H1 (cell line): ENCODE data around the gene MICU2. TPM values are rescaled to one million over a fixed set of nuclear protein-coding genes. Genes with fewer than 3 reads are reported as not detected.

ENCODE experiments used
- CTCF ChIA-PET: fragments of 300-600 bp; sonication (Branson Sonifier 250); formaldehyde crosslinking; loops from one replicate; lab custom pipeline; 2021; ENCODE audit not compliant: partially characterized antibody; lab: Charles Lee
- POLR2A ChIA-PET: fragments of 300-600 bp; sonication (Branson Sonifier 250); formaldehyde crosslinking; loops from one replicate; lab custom pipeline; 2021; ENCODE audit warnings: inconsistent platforms; ENCODE audit not compliant: partially characterized antibody; lab: Charles Lee
- DNase-seq, 2 experiments: peaks; one replicate each; pipeline versions ENCODE4 v3.0.0 to v3.0.0-alpha.2; 2010 to 2022; ENCODE audit warnings: low spot score in 2 of 2, low read depth in 1 of 2, mixed read lengths in 1 of 2
- FAIRE-seq: peaks from 2 replicates; lab custom pipeline; 2011; peaks lifted over from hg19 to GRCh38; lab: Jason Lieb, UNC
- H2AFZ ChIP-seq: 2 replicates; pipeline ENCODE4 v1.8.1; 2012; ENCODE audit warnings: low read length, inconsistent platforms
- H2AK5ac ChIP-seq: 2 replicates; pipeline ENCODE4 v1.6.1; 2013; ENCODE audit warnings: low read depth, low read length
- H2BK120ac ChIP-seq: replicated peaks from 2 replicates; pipeline ENCODE3; 2013; ENCODE audit warnings: low read depth, low read length, inconsistent platforms
- H2BK12ac ChIP-seq: 2 replicates; pipeline ENCODE4 v1.6.1; 2013; ENCODE audit warnings: low read depth, low read length
- H2BK15ac ChIP-seq: 2 replicates; pipeline ENCODE4 v1.6.1; 2013; ENCODE audit warnings: low read length
- H2BK20ac ChIP-seq: 2 replicates; pipeline ENCODE4 v1.6.1; 2013; ENCODE audit warnings: low read length
- H2BK5ac ChIP-seq: 2 replicates; pipeline ENCODE4 v1.6.1; 2013; ENCODE audit warnings: low read depth, low read length
- H3K14ac ChIP-seq: 2 replicates; pipeline ENCODE4 v1.6.1; 2013; ENCODE audit warnings: inconsistent platforms; ENCODE audit not compliant: insufficient read length
- H3K18ac ChIP-seq: 2 replicates; pipeline ENCODE4 v1.6.1; 2013; ENCODE audit warnings: low read length; ENCODE audit errors: extremely low read depth
- H3K23ac ChIP-seq: 2 replicates; pipeline ENCODE4 v1.6.1; 2013; ENCODE audit warnings: inconsistent platforms; ENCODE audit not compliant: insufficient read length
- H3K23me2 ChIP-seq: 2 replicates; pipeline ENCODE4 v1.6.1; 2013; ENCODE audit warnings: low read depth, low read length
- H3K27ac ChIP-seq: 2 replicates; pipeline ENCODE4 v1.6.1; 2011; ENCODE audit warnings: low read depth, low read length, inconsistent platforms
- H3K27me3 ChIP-seq, 4 experiments: replicated peaks in 1 of 4; 1 replicate in 1 of 4; 2 replicates in 3 of 4; pipeline versions ENCODE4 v1.6.1 to v1.8.1; 2011 to 2013; ENCODE audit warnings: low read length in 3 of 4, mild to moderate bottlenecking in 3 of 4, inconsistent platforms in 2 of 4, mixed read lengths in 2 of 4, moderate library complexity in 1 of 4; ENCODE audit not compliant: control insufficient read depth in 3 of 4, insufficient read depth in 3 of 4; ENCODE audit errors: extremely low read depth in 1 of 4
- H3K36me3 ChIP-seq, 4 experiments: 2 replicates each; pipeline versions ENCODE4 v1.6.1 to v1.8.1; 2011 to 2013; ENCODE audit warnings: mild to moderate bottlenecking in 4 of 4, low read length in 3 of 4, moderate library complexity in 2 of 4, control low read depth in 1 of 4, inconsistent platforms in 1 of 4; ENCODE audit not compliant: insufficient read depth in 4 of 4, control insufficient read depth in 2 of 4
- H3K4ac ChIP-seq: replicated peaks from 2 replicates; pipeline ENCODE3; 2013; ENCODE audit warnings: low read length, low read depth, mixed read lengths, inconsistent platforms; ENCODE audit not compliant: insufficient read length
- H3K4me1 ChIP-seq, 4 experiments: replicated peaks in 1 of 4; 1 replicate in 1 of 4; 2 replicates in 3 of 4; pipeline versions ENCODE4 v1.6.1 to v1.8.1; 2011 to 2013; ENCODE audit warnings: low read length in 3 of 4, inconsistent platforms in 2 of 4, mixed read lengths in 1 of 4; ENCODE audit not compliant: insufficient read depth in 4 of 4, control insufficient read depth in 3 of 4
- H3K4me2 ChIP-seq, 2 experiments: 2 replicates each; pipeline versions ENCODE4 v1.6.1 to v1.8.1; 2011 to 2013; ENCODE audit warnings: low read depth in 2 of 2, low read length in 2 of 2, control low read depth in 1 of 2, inconsistent platforms in 1 of 2, mild to moderate bottlenecking in 1 of 2; ENCODE audit not compliant: insufficient read depth in 1 of 2
- H3K4me3 ChIP-seq, 4 experiments: fragments of 200-600, 300-600 bp in 1 of 4; sonication (generic), shearing (Covaris generic), sonication (Bioruptor Twin) in 1 of 4; 2 replicates each; pipeline versions ENCODE4 v1.5.1 to v1.8.1; 2011 to 2016; ENCODE audit warnings: low read length in 4 of 4, low read depth in 3 of 4, control low read depth in 2 of 4, inconsistent platforms in 2 of 4, mild to moderate bottlenecking in 2 of 4, mixed read lengths in 1 of 4, moderate library complexity in 1 of 4; ENCODE audit not compliant: insufficient read depth in 2 of 4; ENCODE audit errors: extremely low read depth in 1 of 4
- H3K56ac ChIP-seq: replicated peaks from 2 replicates; pipeline ENCODE3; 2013; ENCODE audit warnings: low read depth, mild to moderate bottlenecking, mixed read lengths, low read length, inconsistent platforms; ENCODE audit not compliant: insufficient read length
- H3K79me1 ChIP-seq: 2 replicates; pipeline ENCODE4 v1.6.1; 2013; ENCODE audit warnings: low read depth, low read length, control low read depth
- H3K79me2 ChIP-seq, 2 experiments: 2 replicates each; pipeline versions ENCODE4 v1.6.1 to v1.8.1; 2012 to 2013; ENCODE audit warnings: low read length in 2 of 2, mild to moderate bottlenecking in 2 of 2, inconsistent platforms in 1 of 2; ENCODE audit not compliant: insufficient read depth in 2 of 2, control insufficient read depth in 1 of 2
- H3K9ac ChIP-seq, 4 experiments: replicated peaks in 1 of 4; 1 replicate in 1 of 4; 2 replicates in 3 of 4; pipeline versions ENCODE4 v1.6.1 to v1.8.1; 2011 to 2013; ENCODE audit warnings: low read depth in 3 of 4, low read length in 3 of 4, control low read depth in 2 of 4, mild to moderate bottlenecking in 2 of 4, moderate library complexity in 2 of 4, inconsistent platforms in 1 of 4; ENCODE audit errors: extremely low read depth in 1 of 4
- H3K9me3 ChIP-seq, 2 experiments: 2 replicates each; pipeline versions ENCODE4 v1.6.1 to v1.8.1; 2012 to 2013; ENCODE audit warnings: mild to moderate bottlenecking in 2 of 2, moderate library complexity in 2 of 2, control low read depth in 1 of 2, inconsistent platforms in 1 of 2, low read depth in 1 of 2, low read length in 1 of 2, mixed read lengths in 1 of 2; ENCODE audit not compliant: insufficient read depth in 2 of 2
- H4K20me1 ChIP-seq, 2 experiments: replicated peaks in 1 of 2; 2 replicates each; pipeline versions ENCODE3 to v1.8.1; 2011 to 2013; ENCODE audit warnings: inconsistent platforms in 2 of 2, low read length in 2 of 2, mild to moderate bottlenecking in 1 of 2; ENCODE audit not compliant: insufficient read depth in 2 of 2, control insufficient read depth in 1 of 2
- H4K5ac ChIP-seq: 2 replicates; pipeline ENCODE4 v1.6.1; 2013; ENCODE audit warnings: low read length, low read depth, mixed read lengths, inconsistent platforms; ENCODE audit not compliant: insufficient read length
- H4K8ac ChIP-seq: 2 replicates; pipeline ENCODE4 v1.8.0; 2013; ENCODE audit warnings: mild to moderate bottlenecking, moderate library complexity, low read length, inconsistent platforms; ENCODE audit not compliant: insufficient read depth; ENCODE audit errors: extremely low read depth
- H4K91ac ChIP-seq: replicated peaks from 2 replicates; pipeline ENCODE3; 2013; ENCODE audit warnings: low read length, mixed read lengths, inconsistent platforms; ENCODE audit not compliant: insufficient read length
- ASH2L ChIP-seq: fragments of 200-600, 300-600 bp; sonication (generic); IDR thresholded peaks from one replicate; pipeline ENCODE4 v1.7.1; 2017; ENCODE audit warnings: low read length
- BACH1 ChIP-seq: IDR thresholded peaks from 2 replicates; pipeline ENCODE4 v1.6.1; 2012; ENCODE audit warnings: low read length, improper control_type of control experiment
- CBX8 ChIP-seq: fragments of 300-800, 300-1000 bp; sonication (generic); IDR thresholded peaks from 2 replicates; pipeline ENCODE4 v1.7.1; 2016; ENCODE audit warnings: low read depth, low read length, borderline replicate concordance
- CHD2 ChIP-seq: IDR thresholded peaks from 2 replicates; pipeline ENCODE4 v1.6.1; 2012; ENCODE audit warnings: low read length, improper control_type of control experiment
- CTBP2 ChIP-seq: IDR thresholded peaks from 2 replicates; pipeline ENCODE4 v1.7.0; 2011; ENCODE audit warnings: borderline replicate concordance, mild to moderate bottlenecking, moderate library complexity, mixed read lengths, low read length; ENCODE audit not compliant: insufficient read depth, insufficient read length
- E2F6 ChIP-seq: IDR thresholded peaks from 2 replicates; pipeline ENCODE4 v1.6.1; 2012; ENCODE audit warnings: inconsistent platforms
- HDAC2 ChIP-seq, 2 experiments: fragments of 300-600 bp in 1 of 2; sonication (generic) in 1 of 2; IDR thresholded peaks; 2 replicates each; pipeline ENCODE4 v1.6.1; 2011 to 2012; ENCODE audit warnings: low read depth in 2 of 2, low read length in 2 of 2, mild to moderate bottlenecking in 2 of 2, moderate library complexity in 2 of 2, borderline replicate concordance in 1 of 2, inconsistent platforms in 1 of 2
- KDM1A ChIP-seq: fragments of 200-600, 300-600 bp; sonication (generic); IDR thresholded peaks from 2 replicates; pipeline ENCODE4 v1.7.1; 2016; ENCODE audit warnings: mild to moderate bottlenecking, low read length, borderline replicate concordance
- SP2 ChIP-seq: IDR thresholded peaks from 2 replicates; pipeline ENCODE4 v1.6.1; 2012; ENCODE audit warnings: mild to moderate bottlenecking, low read length, inconsistent platforms
- SUZ12 ChIP-seq: fragments of 200-600 bp; sonication (generic); IDR thresholded peaks from 2 replicates; pipeline ENCODE4 v1.6.1; 2012; ENCODE audit warnings: mild to moderate bottlenecking, inconsistent platforms, low read length, moderate library complexity, mixed read lengths
- WGBS, 2 experiments: shearing (Covaris generic) in 1 of 2; methylation state at CpG; one replicate each; pipeline versions ENCODE4 v1.1.6 to v1.1.7; 2013 to 2015; ENCODE audit warnings: low lambda C conversion rate in 2 of 2, mixed read lengths in 2 of 2, inconsistent platforms in 1 of 2, low coverage in 1 of 2, missing lambda C conversion rate in 1 of 2; ENCODE audit not compliant: insufficient replicate concordance in 2 of 2, insufficient coverage in 1 of 2, insufficient read length in 1 of 2; ENCODE audit errors: extremely low coverage in 1 of 2, missing lambda C conversion rate in 1 of 2; 5-methylcytosine and 5-hydroxymethylcytosine counted together
- polyA plus RNA-seq, 7 experiments: library from polyadenylated mRNA; depleted of rRNA in 3 of 7; stranded (reverse) in 5 of 7; unstranded in 2 of 7; fragments of >200 nt in 5 of 7; fragments of 200-250 nt in 2 of 7; gene quantifications; 1 replicate in 5 of 7; 2 replicates in 1 of 7; 4 replicates in 1 of 7; pipeline versions ENCODE4 v1.2.1 to v1.2.3, GENCODE V29; 2011 to 2013; ENCODE audit warnings: missing spikeins in 2 of 7, mixed read lengths in 2 of 7
- total RNA-seq: library from RNA; stranded (reverse); fragmentation: NEBNext Ultra II Directional; extraction: Animal tissue kit (Norgen Biotek cat#: 25700); gene quantifications from 2 replicates; pipeline ENCODE4 v1.2.1, GENCODE V29; 2021

Gene MICU2
- total and polyA plus RNA-seq, 2 of the 8 experiments (the other 6 are each of a cell fraction or from before 2014, with no cell fraction given): 34.6 to 36.5 TPM

- no peak overlapping the region for H2BK5ac ChIP-seq
- no peak overlapping the region for H3K18ac ChIP-seq
- FAIRE-seq (no peak), DNase-seq (no peak)
- H3K4me1 ChIP-seq: no peaks in the 10 kb centered on the region
- H3K23ac ChIP-seq: no peak overlapping the region
- ChIA-PET POLR2A (no interaction called here), CTCF (interaction anchor here (1.1 to 2.6 kb wide), 6 partner anchors 10 to 1161 kb away, joined by 3 to 18 read pairs (median 6); no protein-coding TSS in a partner anchor)
- H3K27ac ChIP-seq: no peak overlapping the region
- H3K79me1 ChIP-seq: no peaks in the 10 kb centered on the region
- H4K5ac ChIP-seq: no peak overlapping the region
- no peak overlapping the region for H2BK120ac ChIP-seq
- no peak overlapping the region for H2BK15ac ChIP-seq
- H4K20me1 ChIP-seq: no peaks in the 10 kb centered on the region
- peaks cover 0 to 2% of the 10 kb centered on the region in 2 experiments; a peak in 1 of 4 replicates for H3K9me3 ChIP-seq
- no peaks in the 10 kb centered on the region for H3K79me2 ChIP-seq
- H2BK20ac ChIP-seq: no peak overlapping the region
- H3K9ac ChIP-seq: no peak overlapping the region
- H3K36me3 ChIP-seq: no peaks in the 10 kb centered on the region
- H3K27me3 ChIP-seq: no peaks in the 10 kb centered on the region
- 86% methylated on average over 3 of the region's 3 CpGs; no CpG with 5 or more reads in 1 of the 2 experiments for WGBS, 2 experiments
- no peak overlapping the region for H3K4me2 ChIP-seq
- no peak for TF ChIP-seq CHD2
- no peak for TF ChIP-seq KDM1A
- TF ChIP-seq SUZ12: no peak
- no peak for TF ChIP-seq E2F6
- TF ChIP-seq SP2: no peak
- TF ChIP-seq CTBP2: no peak
- TF ChIP-seq HDAC2 (IDR thresholded peaks at IDR 0.05; ENCODE audit: borderline replicate concordance in 1 of 2, low read depth in 2 of 2, low read length in 2 of 2): no peak
- TF ChIP-seq CBX8: no peak
- TF ChIP-seq BACH1: no peak
- TF ChIP-seq ASH2L: no peak
- H2AFZ ChIP-seq: no peak overlapping the region
- no peak overlapping the region for H3K4me3 ChIP-seq
- H3K14ac ChIP-seq: no peak overlapping the region
- no peak overlapping the region for H4K91ac ChIP-seq
- H2AK5ac ChIP-seq: no peak overlapping the region
- H3K56ac ChIP-seq: no peak overlapping the region
- H2BK12ac ChIP-seq: no peak overlapping the region
- H3K4ac ChIP-seq: no peak overlapping the region
- H4K8ac ChIP-seq: no peak overlapping the region
- H3K23me2 ChIP-seq: no peaks in the 10 kb centered on the region; the same call in 1 of the 2 replicates
Measured at GRCh38 chr13:21636656-21637055, 32.7 kb upstream of the MICU2 start.
